Measurements from ENCODE around the gene KRTAP5-8. TPM values are rescaled to one million over a fixed set of nuclear protein-coding genes. Genes with fewer than 3 reads are reported as not detected.
"Not testable (repeated sequence)": the region's sequence is repeated elsewhere in the genome, so short reads cannot be mapped to it uniquely, and the experiment has no call there.

KRTAP5-8 gene
- total RNA-seq, 1 donor from 2014 or later: 0.25 TPM

- H3K27ac Mint-ChIP-seq: no peak overlapping the region
- H3K4me1 Mint-ChIP-seq: peaks cover 19% of the 10 kb centered on the region
- no peaks in the 10 kb centered on the region for H3K9me3 Mint-ChIP-seq
- H3K4me3 Mint-ChIP-seq: no peak overlapping the region
- TF ChIP-seq, protein P1, sequence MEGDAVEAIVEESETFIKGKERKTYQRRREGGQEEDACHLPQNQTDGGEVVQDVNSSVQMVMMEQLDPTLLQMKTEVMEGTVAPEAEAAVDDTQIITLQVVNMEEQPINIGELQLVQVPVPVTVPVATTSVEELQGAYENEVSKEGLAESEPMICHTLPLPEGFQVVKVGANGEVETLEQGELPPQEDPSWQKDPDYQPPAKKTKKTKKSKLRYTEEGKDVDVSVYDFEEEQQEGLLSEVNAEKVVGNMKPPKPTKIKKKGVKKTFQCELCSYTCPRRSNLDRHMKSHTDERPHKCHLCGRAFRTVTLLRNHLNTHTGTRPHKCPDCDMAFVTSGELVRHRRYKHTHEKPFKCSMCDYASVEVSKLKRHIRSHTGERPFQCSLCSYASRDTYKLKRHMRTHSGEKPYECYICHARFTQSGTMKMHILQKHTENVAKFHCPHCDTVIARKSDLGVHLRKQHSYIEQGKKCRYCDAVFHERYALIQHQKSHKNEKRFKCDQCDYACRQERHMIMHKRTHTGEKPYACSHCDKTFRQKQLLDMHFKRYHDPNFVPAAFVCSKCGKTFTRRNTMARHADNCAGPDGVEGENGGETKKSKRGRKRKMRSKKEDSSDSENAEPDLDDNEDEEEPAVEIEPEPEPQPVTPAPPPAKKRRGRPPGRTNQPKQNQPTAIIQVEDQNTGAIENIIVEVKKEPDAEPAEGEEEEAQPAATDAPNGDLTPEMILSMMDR (IDR thresholded peaks at IDR 0.05; ENCODE audit: unreplicated experiment): no peak
- peaks cover 29% of the 10 kb centered on the region for H3K27me3 Mint-ChIP-seq (ENCODE audit: low read depth)
- H3K36me3 Mint-ChIP-seq: no peaks in the 10 kb centered on the region
- no peak for DNase-seq (ENCODE audit: low spot score in 2 of 2, unreplicated experiment in 2 of 2)
Measured at GRCh38 chr11:71581826-71582225, 44.0 kb downstream of the KRTAP5-8 start.

DNA sequence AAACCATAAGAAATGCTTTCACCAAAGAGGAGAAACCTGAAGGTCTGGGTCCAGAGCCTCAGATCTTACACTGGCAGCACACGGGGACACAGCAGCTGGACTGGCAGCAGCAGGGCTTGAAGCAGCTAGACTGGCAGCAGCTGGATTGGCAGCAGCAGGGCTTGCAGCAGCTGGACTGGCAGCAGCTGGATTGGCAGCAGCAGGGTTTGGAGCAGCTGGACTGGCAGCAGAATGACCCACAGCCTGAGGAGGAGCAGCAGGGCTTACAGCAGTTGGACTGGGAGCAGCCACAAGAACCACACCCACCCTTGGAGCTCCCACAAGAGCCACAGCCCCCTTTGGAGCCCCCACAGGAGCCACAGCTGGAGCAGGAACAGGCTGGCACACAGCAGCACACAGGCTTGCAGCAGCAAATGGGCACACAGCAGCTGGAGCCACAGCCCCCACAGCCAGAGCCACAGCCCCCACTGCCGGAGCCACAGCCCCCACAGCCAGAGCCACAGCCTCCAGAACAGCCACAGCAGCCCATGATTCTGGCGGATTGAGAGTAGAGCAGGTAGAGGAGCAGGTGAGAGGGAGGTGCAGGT lies 44.6 kb downstream of the KRTAP5-8 start, which contains the start of gene KRTAP5-11:
Gene KRTAP5-11, minus strand, starts transcription at position 567 of the 587 bp plus-strand sequence. Its CDS starts 38 bp downstream, at position 529.
- TF ChIP-seq, protein P1 (IDR thresholded peaks at IDR 0.05; ENCODE audit: unreplicated experiment): no peak
- Mint-ChIP-seq H3K4me1 (peaks cover 21% of the 10 kb centered on the region), H3K27ac (no peak within 1 kb of the TSS), H3K4me3 (no peak within 1 kb of the TSS), H3K27me3 (ENCODE audit: low read depth) (peaks cover 29% of the 10 kb centered on the region), H3K36me3 (no peaks in the 10 kb centered on the region), H3K9me3 (no peaks in the 10 kb centered on the region)
- DNase-seq (ENCODE audit: low spot score in 2 of 2, unreplicated experiment in 2 of 2): no peak

GRCh38 chr11:71582969-71583368 lies 45.1 kb downstream of the KRTAP5-8 start:
- not testable (repeated sequence) for H3K36me3 Mint-ChIP-seq; H3K4me3 Mint-ChIP-seq; H3K9me3 Mint-ChIP-seq; DNase-seq (ENCODE audit: low spot score in 2 of 2, unreplicated experiment in 2 of 2); H3K27ac Mint-ChIP-seq
- Mint-ChIP-seq H3K4me1 (peaks cover 21% of the 10 kb centered on the region), H3K27me3 (ENCODE audit: low read depth) (peaks cover 29% of the 10 kb centered on the region)

DNA sequence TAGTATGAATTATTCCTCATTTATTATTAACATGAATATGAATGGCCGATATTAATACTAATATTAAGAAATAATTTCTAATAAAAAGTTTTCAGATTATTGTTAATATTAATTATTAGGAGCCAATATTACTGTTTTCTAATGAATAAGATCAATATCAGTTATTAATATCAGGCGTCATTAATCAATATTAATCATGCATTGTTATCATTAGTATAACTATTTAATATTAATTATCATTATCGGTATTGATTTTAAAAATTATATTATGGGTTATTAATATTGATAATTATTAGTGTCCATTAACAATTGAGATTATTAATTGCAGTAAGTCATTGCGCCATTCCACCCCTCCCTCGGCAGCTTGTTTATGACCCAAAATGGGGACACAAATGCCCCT lies 47.8 kb downstream of the KRTAP5-8 start:
- H3K36me3 Mint-ChIP-seq; H3K4me3 Mint-ChIP-seq; DNase-seq (ENCODE audit: low spot score in 2 of 2, unreplicated experiment in 2 of 2); H3K9me3 Mint-ChIP-seq; H3K27ac Mint-ChIP-seq: not testable (repeated sequence)
- H3K4me1 Mint-ChIP-seq: peaks cover 18% of the 10 kb centered on the region
- H3K27me3 Mint-ChIP-seq (ENCODE audit: low read depth): peaks cover 26% of the 10 kb centered on the region

GRCh38 chr11:71588314-71588713 lies 50.5 kb downstream of the KRTAP5-8 start:
- H3K27me3 Mint-ChIP-seq (ENCODE audit: low read depth): peaks cover 14% of the 10 kb centered on the region
- not testable (repeated sequence) for H3K27ac Mint-ChIP-seq

More at GRCh38 chr11:71588314-71588713, 50.5 kb downstream of the KRTAP5-8 start:
- peaks cover 14% of the 10 kb centered on the region for H3K4me1 Mint-ChIP-seq
- not testable (repeated sequence) for H3K9me3 Mint-ChIP-seq; H3K4me3 Mint-ChIP-seq; H3K36me3 Mint-ChIP-seq; DNase-seq (ENCODE audit: low spot score in 2 of 2, unreplicated experiment in 2 of 2)

Other genes with a start within 250 kb of the KRTAP5-8 start
- gene DHCR7, start 89.6 kb upstream of the KRTAP5-8 start, total RNA-seq: 94.8 to 110 TPM (median 98.2 TPM) in 3 replicates
- 67.8 to 71.8 TPM (median 71.0 TPM) in 3 replicates for gene NADSYN1, start 84.8 kb upstream of the KRTAP5-8 start, total RNA-seq
- 0.18 to 0.43 TPM (median 0.25 TPM) in 3 replicates for gene KRTAP5-7, start 10.8 kb upstream of the KRTAP5-8 start, total RNA-seq
- gene KRTAP5-9, start 10.4 kb downstream of the KRTAP5-8 start, total RNA-seq: 0.52 to 0.65 TPM (median 0.62 TPM) in 3 replicates
- gene KRTAP5-10, start 27.5 kb downstream of the KRTAP5-8 start, total RNA-seq: 0.22 to 0.32 TPM (median 0.31 TPM) in 3 replicates
- 0.44 TPM in 1 of 3 replicates, not detected in the others for gene KRTAP5-11, start 44.9 kb downstream of the KRTAP5-8 start, total RNA-seq